Ovary (tissue), 3 donors: ENCODE results near the gene NF1.

Experiments used
- EP300 ChIP-seq: sonication (generic); formaldehyde crosslinking; IDR thresholded peaks from one replicate; pipeline ENCODE4 v1.6.1; 2017; ENCODE audit warnings: antibody characterized with exemption
- POLR2A ChIP-seq: fragments of 450-650 bp; IDR thresholded peaks from one replicate; pipeline ENCODE4 v1.6.1; 2017; ENCODE audit warnings: antibody characterized with exemption, mild to moderate bottlenecking, moderate library complexity
- TF ChIP-seq, protein P1 (sequence below), 3 donors: fragments of 450-650 bp in 2 of 3; fragments of 200-600 bp in 1 of 3; IDR thresholded peaks; one replicate each; pipeline versions ENCODE4 v1.5.1 to v1.8.0; 2016 to 2022; ENCODE audit warnings: antibody characterized with exemption in 3 of 3, mild to moderate bottlenecking in 1 of 3
- donor health status: DM: no; HTN: no; CAD: no.

- TF ChIP-seq, protein P1, sequence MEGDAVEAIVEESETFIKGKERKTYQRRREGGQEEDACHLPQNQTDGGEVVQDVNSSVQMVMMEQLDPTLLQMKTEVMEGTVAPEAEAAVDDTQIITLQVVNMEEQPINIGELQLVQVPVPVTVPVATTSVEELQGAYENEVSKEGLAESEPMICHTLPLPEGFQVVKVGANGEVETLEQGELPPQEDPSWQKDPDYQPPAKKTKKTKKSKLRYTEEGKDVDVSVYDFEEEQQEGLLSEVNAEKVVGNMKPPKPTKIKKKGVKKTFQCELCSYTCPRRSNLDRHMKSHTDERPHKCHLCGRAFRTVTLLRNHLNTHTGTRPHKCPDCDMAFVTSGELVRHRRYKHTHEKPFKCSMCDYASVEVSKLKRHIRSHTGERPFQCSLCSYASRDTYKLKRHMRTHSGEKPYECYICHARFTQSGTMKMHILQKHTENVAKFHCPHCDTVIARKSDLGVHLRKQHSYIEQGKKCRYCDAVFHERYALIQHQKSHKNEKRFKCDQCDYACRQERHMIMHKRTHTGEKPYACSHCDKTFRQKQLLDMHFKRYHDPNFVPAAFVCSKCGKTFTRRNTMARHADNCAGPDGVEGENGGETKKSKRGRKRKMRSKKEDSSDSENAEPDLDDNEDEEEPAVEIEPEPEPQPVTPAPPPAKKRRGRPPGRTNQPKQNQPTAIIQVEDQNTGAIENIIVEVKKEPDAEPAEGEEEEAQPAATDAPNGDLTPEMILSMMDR (IDR thresholded peaks at IDR 0.05): no peak
- TF ChIP-seq POLR2A (no peak), EP300 (no peak)
Observed at GRCh38 chr17:31374094-31374447, 279.3 kb downstream of the NF1 start.
